NCI-H526 treated with DMSO at 0.1 percent for 48 hours (cell line): ENCODE results near the gene AKAP6.
A peak's percentile ranks its signal among the peaks of the same experiment; 100 is the strongest.

Source experiments
- DNase-seq: peaks from one replicate; lab custom pipeline; 2025; lab: John Stamatoyannopoulos, UW

Gene AKAP6

GRCh38 chr14:32821964-32822653, 493.0 kb downstream of the AKAP6 start:
- no peak for DNase-seq

- DNase-seq = no peak
These were observed 494.6 kb downstream of the AKAP6 start for GRCh38 chr14:32823706-32824105.

- DNase-seq = no peak
These were observed 495.1 kb downstream of the AKAP6 start for GRCh38 chr14:32824195-32824594.

- DNase-seq = no peak
These were observed 496.0 kb downstream of the AKAP6 start for GRCh38 chr14:32825058-32825457.

- DNase-seq = peak; percentile 6
These were observed 497.4 kb downstream of the AKAP6 start for GRCh38 chr14:32826404-32827082.

GRCh38 chr14:32827514-32827913, 498.4 kb downstream of the AKAP6 start:
- no peak for DNase-seq

- no peak for DNase-seq
These were observed 506.8 kb downstream of the AKAP6 start for GRCh38 chr14:32835924-32836323.

GRCh38 chr14:32841698-32842097, 512.6 kb downstream of the AKAP6 start:
- no peak for DNase-seq

GRCh38 chr14:32846821-32847365, 517.8 kb downstream of the AKAP6 start:
- no peak for DNase-seq

- DNase-seq = no peak
These were observed 518.8 kb downstream of the AKAP6 start for GRCh38 chr14:32847867-32848266.

- DNase-seq = no peak
These were observed 536.8 kb downstream of the AKAP6 start for GRCh38 chr14:32865827-32866376.

- no peak for DNase-seq
These were observed 554.1 kb downstream of the AKAP6 start for GRCh38 chr14:32883188-32883587.
